ENCODE measurements around the gene CTDP1.
"Not testable (repeated sequence)": the region's sequence is repeated elsewhere in the genome, so short reads cannot be mapped to it uniquely, and the experiment has no call there.

CTDP1 gene

GRCh38 chr18:79736230-79736629 lies 56.6 kb downstream of the CTDP1 start:
- no peak overlapping the region for H3K27ac ChIP-seq (ENCODE audit: low read depth, low read length, severe bottlenecking)
- peaks cover 16% of the 10 kb centered on the region for H3K9me3 ChIP-seq (ENCODE audit: control insufficient read depth, low read length)
- H3K36me3 ChIP-seq (ENCODE audit: control insufficient read depth, insufficient read depth, low read length) = peaks cover 83% of the 10 kb centered on the region
- no peak overlapping the region for H3K4me3 ChIP-seq (ENCODE audit: extremely low read depth, insufficient read depth, low read length, poor library complexity, severe bottlenecking)
- 94 to 98% methylated on average over 20 to 25 of the region's 25 CpGs for WGBS, 2 experiments (ENCODE audit: insufficient coverage in 2 of 2)
- no peaks in the 10 kb centered on the region for H3K4me1 ChIP-seq (ENCODE audit: control insufficient read depth, insufficient read depth, low read length, poor library complexity, severe bottlenecking)

GRCh38 chr18:79736846-79737245 lies 57.2 kb downstream of the CTDP1 start:
- Histone ChIP-seq H3K9me3 (ENCODE audit: control insufficient read depth, low read length) (peaks cover 10% of the 10 kb centered on the region), H3K4me1 (ENCODE audit: control insufficient read depth, insufficient read depth, low read length, poor library complexity, severe bottlenecking) (no peaks in the 10 kb centered on the region), H3K4me3 (ENCODE audit: extremely low read depth, insufficient read depth, low read length, poor library complexity, severe bottlenecking) (no peak overlapping the region), H3K36me3 (ENCODE audit: control insufficient read depth, insufficient read depth, low read length) (peaks cover 80% of the 10 kb centered on the region), H3K27ac (ENCODE audit: low read depth, low read length, severe bottlenecking) (no peak overlapping the region)
- 95 to 96% methylated on average over 22 to 24 of the region's 24 CpGs for WGBS, 2 experiments (ENCODE audit: insufficient coverage in 2 of 2)

GRCh38 chr18:79737426-79737825 lies 57.8 kb downstream of the CTDP1 start:
- Histone ChIP-seq H3K9me3 (ENCODE audit: control insufficient read depth, low read length) (peaks cover 6% of the 10 kb centered on the region), H3K4me1 (ENCODE audit: control insufficient read depth, insufficient read depth, low read length, poor library complexity, severe bottlenecking) (no peaks in the 10 kb centered on the region), H3K27ac (ENCODE audit: low read depth, low read length, severe bottlenecking) (no peak overlapping the region), H3K4me3 (ENCODE audit: extremely low read depth, insufficient read depth, low read length, poor library complexity, severe bottlenecking) (no peak overlapping the region), H3K36me3 (ENCODE audit: control insufficient read depth, insufficient read depth, low read length) (peaks cover 78% of the 10 kb centered on the region)
- WGBS, 2 experiments (ENCODE audit: insufficient coverage in 2 of 2) = 93 to 95% methylated on average over 17 of the region's 17 CpGs

- Histone ChIP-seq H3K36me3 (ENCODE audit: control insufficient read depth, insufficient read depth, low read length) (peaks cover 79% of the 10 kb centered on the region), H3K4me3 (ENCODE audit: extremely low read depth, insufficient read depth, low read length, poor library complexity, severe bottlenecking) (no peak overlapping the region), H3K9me3 (ENCODE audit: control insufficient read depth, low read length) (no peaks in the 10 kb centered on the region), H3K4me1 (ENCODE audit: control insufficient read depth, insufficient read depth, low read length, poor library complexity, severe bottlenecking) (no peaks in the 10 kb centered on the region), H3K27ac (ENCODE audit: low read depth, low read length, severe bottlenecking) (no peak overlapping the region)
- 89 to 93% methylated on average over 18 to 19 of the region's 20 CpGs for WGBS, 2 experiments (ENCODE audit: insufficient coverage in 2 of 2)
These were observed 58.4 kb downstream of the CTDP1 start for GRCh38 chr18:79738041-79738461.

GRCh38 chr18:79738581-79739439 lies 59.2 kb downstream of the CTDP1 start:
- WGBS, 2 experiments (ENCODE audit: insufficient coverage in 2 of 2) = 94 to 98% methylated on average over 19 to 20 of the region's 21 CpGs
- no peaks in the 10 kb centered on the region for H3K4me1 ChIP-seq (ENCODE audit: control insufficient read depth, insufficient read depth, low read length, poor library complexity, severe bottlenecking)
- H3K36me3 ChIP-seq (ENCODE audit: control insufficient read depth, insufficient read depth, low read length) = peaks cover 78% of the 10 kb centered on the region
- H3K4me3 ChIP-seq (ENCODE audit: extremely low read depth, insufficient read depth, low read length, poor library complexity, severe bottlenecking) = no peak overlapping the region
- H3K9me3 ChIP-seq (ENCODE audit: control insufficient read depth, low read length) = no peaks in the 10 kb centered on the region
- no peak overlapping the region for H3K27ac ChIP-seq (ENCODE audit: low read depth, low read length, severe bottlenecking)

GRCh38 chr18:79739440-79739778 lies 59.8 kb downstream of the CTDP1 start:
- Histone ChIP-seq H3K9me3 (ENCODE audit: control insufficient read depth, low read length) (no peaks in the 10 kb centered on the region), H3K4me3 (ENCODE audit: extremely low read depth, insufficient read depth, low read length, poor library complexity, severe bottlenecking) (no peak overlapping the region), H3K36me3 (ENCODE audit: control insufficient read depth, insufficient read depth, low read length) (peaks cover 76% of the 10 kb centered on the region), H3K27ac (ENCODE audit: low read depth, low read length, severe bottlenecking) (no peak overlapping the region), H3K4me1 (ENCODE audit: control insufficient read depth, insufficient read depth, low read length, poor library complexity, severe bottlenecking) (no peaks in the 10 kb centered on the region)
- 95 to 100% methylated on average over 11 to 14 of the region's 15 CpGs for WGBS, 2 experiments (ENCODE audit: insufficient coverage in 2 of 2)

- peaks cover 73% of the 10 kb centered on the region for H3K36me3 ChIP-seq (ENCODE audit: control insufficient read depth, insufficient read depth, low read length)
- H3K4me1 ChIP-seq (ENCODE audit: control insufficient read depth, insufficient read depth, low read length, poor library complexity, severe bottlenecking); H3K9me3 ChIP-seq (ENCODE audit: control insufficient read depth, low read length); H3K4me3 ChIP-seq (ENCODE audit: extremely low read depth, insufficient read depth, low read length, poor library complexity, severe bottlenecking); H3K27ac ChIP-seq (ENCODE audit: low read depth, low read length, severe bottlenecking): not testable (repeated sequence)
- 94 to 98% methylated on average over 15 to 17 of the region's 27 CpGs for WGBS, 2 experiments (ENCODE audit: insufficient coverage in 2 of 2)
These were observed 60.4 kb downstream of the CTDP1 start for GRCh38 chr18:79740047-79740446.

GRCh38 chr18:79740521-79741361 lies 61.1 kb downstream of the CTDP1 start:
- no peak overlapping the region for H3K4me3 ChIP-seq (ENCODE audit: extremely low read depth, insufficient read depth, low read length, poor library complexity, severe bottlenecking)
- WGBS, 2 experiments (ENCODE audit: insufficient coverage in 2 of 2) = 86 to 96% methylated on average over 19 to 25 of the region's 26 CpGs
- no peak overlapping the region for H3K27ac ChIP-seq (ENCODE audit: low read depth, low read length, severe bottlenecking)
- peaks cover 67% of the 10 kb centered on the region for H3K36me3 ChIP-seq (ENCODE audit: control insufficient read depth, insufficient read depth, low read length)
- H3K4me1 ChIP-seq (ENCODE audit: control insufficient read depth, insufficient read depth, low read length, poor library complexity, severe bottlenecking) = no peaks in the 10 kb centered on the region
- H3K9me3 ChIP-seq (ENCODE audit: control insufficient read depth, low read length) = no peaks in the 10 kb centered on the region

GRCh38 chr18:79741362-79741700 lies 61.7 kb downstream of the CTDP1 start:
- WGBS, 2 experiments (ENCODE audit: insufficient coverage in 2 of 2) = 72 to 84% methylated on average over 7 to 8 of the region's 8 CpGs
- H3K4me3 ChIP-seq (ENCODE audit: extremely low read depth, insufficient read depth, low read length, poor library complexity, severe bottlenecking) = no peak overlapping the region
- H3K36me3 ChIP-seq (ENCODE audit: control insufficient read depth, insufficient read depth, low read length) = peaks cover 61% of the 10 kb centered on the region
- H3K27ac ChIP-seq (ENCODE audit: low read depth, low read length, severe bottlenecking) = no peak overlapping the region
- H3K9me3 ChIP-seq (ENCODE audit: control insufficient read depth, low read length) = no peaks in the 10 kb centered on the region
- no peaks in the 10 kb centered on the region for H3K4me1 ChIP-seq (ENCODE audit: control insufficient read depth, insufficient read depth, low read length, poor library complexity, severe bottlenecking)

GRCh38 chr18:79742076-79742475 lies 62.5 kb downstream of the CTDP1 start:
- no peak overlapping the region for H3K27ac ChIP-seq (ENCODE audit: low read depth, low read length, severe bottlenecking)
- WGBS, 2 experiments (ENCODE audit: insufficient coverage in 2 of 2) = 95 to 100% methylated on average over 1 to 3 of the region's 4 CpGs
- H3K36me3 ChIP-seq (ENCODE audit: control insufficient read depth, insufficient read depth, low read length) = peaks cover 58% of the 10 kb centered on the region
- H3K4me1 ChIP-seq (ENCODE audit: control insufficient read depth, insufficient read depth, low read length, poor library complexity, severe bottlenecking) = no peaks in the 10 kb centered on the region
- no peaks in the 10 kb centered on the region for H3K9me3 ChIP-seq (ENCODE audit: control insufficient read depth, low read length)
- no peak overlapping the region for H3K4me3 ChIP-seq (ENCODE audit: extremely low read depth, insufficient read depth, low read length, poor library complexity, severe bottlenecking)

- 90 to 91% methylated on average over 14 of the region's 14 CpGs for WGBS, 2 experiments (ENCODE audit: insufficient coverage in 2 of 2)
- H3K36me3 ChIP-seq (ENCODE audit: control insufficient read depth, insufficient read depth, low read length) = peaks cover 59% of the 10 kb centered on the region
- H3K27ac ChIP-seq (ENCODE audit: low read depth, low read length, severe bottlenecking) = no peak overlapping the region
- H3K9me3 ChIP-seq (ENCODE audit: control insufficient read depth, low read length) = no peaks in the 10 kb centered on the region
- no peaks in the 10 kb centered on the region for H3K4me1 ChIP-seq (ENCODE audit: control insufficient read depth, insufficient read depth, low read length, poor library complexity, severe bottlenecking)
- H3K4me3 ChIP-seq (ENCODE audit: extremely low read depth, insufficient read depth, low read length, poor library complexity, severe bottlenecking) = no peak overlapping the region
These were observed 65.0 kb downstream of the CTDP1 start for GRCh38 chr18:79744625-79745024.
